Measurements from ENCODE around the gene PREX1. TPM values are rescaled to one million over a fixed set of nuclear protein-coding genes. Genes with fewer than 3 reads are reported as not detected.

The PREX1 gene
- total and polyA plus RNA-seq, 2 of the 4 experiments (the other 2 are of a cell fraction) = 0.67 to 0.72 TPM

DNA sequence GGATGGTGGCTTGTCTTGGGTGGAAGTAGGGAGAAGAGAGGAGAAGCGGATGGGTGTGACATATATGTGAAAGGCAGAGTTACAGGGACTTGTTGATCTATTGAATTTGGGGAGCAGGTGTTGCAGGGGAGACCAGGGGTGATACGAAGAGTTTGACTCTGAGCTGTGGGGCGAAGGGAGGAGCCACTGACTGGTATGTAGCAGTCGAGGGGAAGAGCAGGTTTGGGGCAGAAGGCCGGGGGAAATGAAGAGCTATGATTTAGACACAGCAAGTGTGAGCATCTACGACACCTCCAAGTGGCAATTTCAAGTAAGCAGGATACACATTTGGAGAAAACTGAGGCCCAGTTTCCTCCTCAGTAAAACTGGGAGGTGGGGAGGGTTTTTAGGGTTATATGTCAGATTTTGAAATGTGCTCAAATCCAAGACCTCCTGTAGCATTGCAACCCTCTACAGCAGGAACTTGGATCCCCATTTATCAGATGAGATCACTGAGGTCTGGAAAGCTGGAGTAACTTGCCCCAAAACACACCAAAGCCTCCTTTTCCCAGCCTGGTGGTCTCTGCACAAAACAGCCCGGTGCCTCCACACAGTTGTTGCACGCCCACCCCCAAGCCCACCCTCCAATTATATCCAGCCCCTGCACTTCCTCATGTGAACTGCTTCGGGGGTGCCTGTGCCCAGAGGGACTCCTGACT, 137.8 kb downstream of the PREX1 start:
- 86% methylated on average over 5 of the region's 9 CpGs; no CpG with 5 or more reads in 1 of the 2 experiments for WGBS, 2 experiments (ENCODE audit: extremely low coverage in 2 of 2, insufficient read length in 1 of 2)
- peaks cover 3% of the 10 kb centered on the region; the same call in 1 of the 2 replicates for H3K4me1 ChIP-seq (ENCODE audit: control insufficient read depth, insufficient read depth, low read length)
- dilution Hi-C loops (cut with HindIII; ENCODE audit: low sequenced_read_pairs, unreplicated experiment) = no loop called here

More for the DNA sequence above, 137.8 kb downstream of the PREX1 start:
- Histone ChIP-seq H2AK5ac (ENCODE audit: low read depth, low read length) (no peak overlapping the region), H3K9me3 (ENCODE audit: control insufficient read depth, insufficient read depth, low read length) (no peaks in the 10 kb centered on the region), H3K14ac (replicated peaks; ENCODE audit: low read depth, low read length) (no peak overlapping the region), H3K79me1 (ENCODE audit: low read depth in 1 of 2, low read length in 2 of 2) (no peaks in the 10 kb centered on the region), H4K91ac (ENCODE audit: insufficient read depth, low read depth, low read length) (no peak overlapping the region), H3K18ac (ENCODE audit: low read depth, low read length) (no peak overlapping the region), H3K56ac (ENCODE audit: extremely low read depth, insufficient read depth, low read length) (no peak overlapping the region), H3K23ac (ENCODE audit: low read depth, low read length) (no peak overlapping the region), H3K9me1 (ENCODE audit: insufficient read depth, low read length) (peaks cover 3% of the 10 kb centered on the region; the same call in 1 of the 2 replicates), H2BK20ac (ENCODE audit: low read depth, low read length) (no peak overlapping the region), H3K9ac (ENCODE audit: low read depth, low read length) (no peak overlapping the region), H2AK9ac (replicated peaks; ENCODE audit: low read depth, low read length, poor library complexity) (no peak overlapping the region), H2BK5ac (ENCODE audit: low read depth, low read length, poor library complexity, severe bottlenecking) (no peak overlapping the region), H2AFZ (replicated peaks; ENCODE audit: low read length, poor library complexity) (no peak overlapping the region), H3K36me3 (ENCODE audit: control insufficient read depth, insufficient read depth, low read length) (no peaks in the 10 kb centered on the region), H4K20me1 (ENCODE audit: insufficient read depth, low read length) (no peaks in the 10 kb centered on the region), H3K4me2 (ENCODE audit: low read depth, low read length) (no peak overlapping the region), H3K4ac (ENCODE audit: low read depth, low read length) (no peak overlapping the region), H3K4me3 (ENCODE audit: insufficient read depth, low read depth, low read length) (no peak overlapping the region), H4K5ac (ENCODE audit: low read depth, low read length) (no peak overlapping the region), H3K27ac (ENCODE audit: insufficient read depth, low read length) (no peak overlapping the region), H4K8ac (ENCODE audit: low read depth in 2 of 2, low read length in 2 of 2) (no peak overlapping the region), H3K27me3 (ENCODE audit: control insufficient read depth, insufficient read depth, low read length) (no peaks in the 10 kb centered on the region), H2BK120ac (ENCODE audit: low read depth, low read length) (no peak overlapping the region), H2BK15ac (ENCODE audit: low read depth, low read length) (no peak overlapping the region)
- ATAC-seq (ENCODE audit: low read depth) (no peak), DNase-seq (no peak)
- ChIA-PET CTCF (interaction anchor here (0.8 kb wide), 1 partner anchor 33 kb away, joined by 3 read pairs; no protein-coding TSS in a partner anchor), POLR2A (ENCODE audit: unreplicated experiment) (no interaction called here)
- in situ Hi-C loops (cut with MboI; ENCODE audit: low sequenced_read_pairs) = no loop called here
- no TSS peak for BruUV-seq (replicated peaks)
- intact Hi-C loops (cut with micrococcal nuclease) = no loop called here
- TF ChIP-seq SMC3 (IDR thresholded peaks at IDR 0.05; ENCODE audit: low read depth, low read length) (no peak), POLR2A (IDR thresholded peaks at IDR 0.05; ENCODE audit: low read depth, low read length) (no peak), CEBPB (IDR thresholded peaks at IDR 0.05; ENCODE audit: low read depth, low read length) (no peak), MAFK (IDR thresholded peaks at IDR 0.05; ENCODE audit: low read depth, low read length) (no peak), BHLHE40 (IDR thresholded peaks at IDR 0.05; ENCODE audit: low read depth, low read length) (no peak), NFE2L2 (IDR thresholded peaks at IDR 0.05; ENCODE audit: low read depth, low read length) (no peak), RCOR1 (IDR thresholded peaks at IDR 0.05; ENCODE audit: insufficient replicate concordance, low read length) (no peak), FOS (IDR thresholded peaks at IDR 0.05; ENCODE audit: low read depth, low read length) (no peak), MXI1 (IDR thresholded peaks at IDR 0.05; ENCODE audit: borderline replicate concordance, low read depth, low read length) (no peak), RAD21 (IDR thresholded peaks at IDR 0.05; ENCODE audit: low read length) (no peak), RFX5 (IDR thresholded peaks at IDR 0.05; ENCODE audit: low read depth, low read length) (no peak), MAZ (IDR thresholded peaks at IDR 0.05; ENCODE audit: borderline replicate concordance, low read depth, low read length) (no peak), CHD1 (IDR thresholded peaks at IDR 0.05; ENCODE audit: low read depth, low read length) (no peak)
- TF ChIP-seq, protein P1, sequence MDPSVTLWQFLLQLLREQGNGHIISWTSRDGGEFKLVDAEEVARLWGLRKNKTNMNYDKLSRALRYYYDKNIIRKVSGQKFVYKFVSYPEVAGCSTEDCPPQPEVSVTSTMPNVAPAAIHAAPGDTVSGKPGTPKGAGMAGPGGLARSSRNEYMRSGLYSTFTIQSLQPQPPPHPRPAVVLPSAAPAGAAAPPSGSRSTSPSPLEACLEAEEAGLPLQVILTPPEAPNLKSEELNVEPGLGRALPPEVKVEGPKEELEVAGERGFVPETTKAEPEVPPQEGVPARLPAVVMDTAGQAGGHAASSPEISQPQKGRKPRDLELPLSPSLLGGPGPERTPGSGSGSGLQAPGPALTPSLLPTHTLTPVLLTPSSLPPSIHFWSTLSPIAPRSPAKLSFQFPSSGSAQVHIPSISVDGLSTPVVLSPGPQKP (IDR thresholded peaks at IDR 0.05; ENCODE audit: borderline replicate concordance, low read depth, low read length) = no peak
- TF ChIP-seq, protein P2, sequence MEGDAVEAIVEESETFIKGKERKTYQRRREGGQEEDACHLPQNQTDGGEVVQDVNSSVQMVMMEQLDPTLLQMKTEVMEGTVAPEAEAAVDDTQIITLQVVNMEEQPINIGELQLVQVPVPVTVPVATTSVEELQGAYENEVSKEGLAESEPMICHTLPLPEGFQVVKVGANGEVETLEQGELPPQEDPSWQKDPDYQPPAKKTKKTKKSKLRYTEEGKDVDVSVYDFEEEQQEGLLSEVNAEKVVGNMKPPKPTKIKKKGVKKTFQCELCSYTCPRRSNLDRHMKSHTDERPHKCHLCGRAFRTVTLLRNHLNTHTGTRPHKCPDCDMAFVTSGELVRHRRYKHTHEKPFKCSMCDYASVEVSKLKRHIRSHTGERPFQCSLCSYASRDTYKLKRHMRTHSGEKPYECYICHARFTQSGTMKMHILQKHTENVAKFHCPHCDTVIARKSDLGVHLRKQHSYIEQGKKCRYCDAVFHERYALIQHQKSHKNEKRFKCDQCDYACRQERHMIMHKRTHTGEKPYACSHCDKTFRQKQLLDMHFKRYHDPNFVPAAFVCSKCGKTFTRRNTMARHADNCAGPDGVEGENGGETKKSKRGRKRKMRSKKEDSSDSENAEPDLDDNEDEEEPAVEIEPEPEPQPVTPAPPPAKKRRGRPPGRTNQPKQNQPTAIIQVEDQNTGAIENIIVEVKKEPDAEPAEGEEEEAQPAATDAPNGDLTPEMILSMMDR (conservative IDR thresholded peaks at IDR 0.05; ENCODE audit: low read depth, low read length) = no peak
- TF ChIP-seq, protein P3, sequence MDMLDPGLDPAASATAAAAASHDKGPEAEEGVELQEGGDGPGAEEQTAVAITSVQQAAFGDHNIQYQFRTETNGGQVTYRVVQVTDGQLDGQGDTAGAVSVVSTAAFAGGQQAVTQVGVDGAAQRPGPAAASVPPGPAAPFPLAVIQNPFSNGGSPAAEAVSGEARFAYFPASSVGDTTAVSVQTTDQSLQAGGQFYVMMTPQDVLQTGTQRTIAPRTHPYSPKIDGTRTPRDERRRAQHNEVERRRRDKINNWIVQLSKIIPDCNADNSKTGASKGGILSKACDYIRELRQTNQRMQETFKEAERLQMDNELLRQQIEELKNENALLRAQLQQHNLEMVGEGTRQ (IDR thresholded peaks at IDR 0.05; ENCODE audit: low read depth, low read length) = no peak
